Brain microvascular endothelial cell (primary cell): Measurements from ENCODE around the gene ZNF544.
"Not testable (repeated sequence)": the region's sequence is repeated elsewhere in the genome, so short reads cannot be mapped to it uniquely, and the experiment has no call there.

Experiments used
- DNase-seq: peaks from one replicate; pipeline ENCODE4 v3.0.0-alpha.2; 2020
- H3K27ac ChIP-seq: fragments of 250-450 bp; sonication (Bioruptor Pico); 2 replicates; pipeline ENCODE4 v1.5.1; 2020; ENCODE audit warnings: mild to moderate bottlenecking, moderate library complexity
- H3K27me3 ChIP-seq: fragments of 250-450 bp; sonication (Bioruptor Pico); replicated peaks from 2 replicates; pipeline ENCODE4 v1.5.1; 2020; ENCODE audit warnings: mild to moderate bottlenecking
- H3K36me3 ChIP-seq: fragments of 250-450 bp; sonication (Bioruptor Pico); replicated peaks from 2 replicates; pipeline ENCODE4 v1.5.1; 2020; ENCODE audit warnings: mild to moderate bottlenecking
- H3K4me3 ChIP-seq: 2 replicates; pipeline ENCODE4 v1.5.1; 2011; ENCODE audit warnings: low read depth, mild to moderate bottlenecking, control low read depth, low read length, moderate library complexity
- in situ Hi-C: cut with HindIII; loops from 2 replicates; pipeline ENCODE4 v1.10.0; 2017; ENCODE audit warnings: low sequenced_read_pairs, low pct_ligation_motif_present
- TF ChIP-seq, protein P1 (sequence below): IDR thresholded peaks from 2 replicates; pipeline ENCODE4 v1.5.1; 2011; ENCODE audit warnings: low read depth, mild to moderate bottlenecking, moderate library complexity, low read length, control low read depth, inconsistent platforms; ENCODE audit errors: missing control alignments

ZNF544 gene

GRCh38 chr19:58229255-58229639 lies 533 bp downstream of the ZNF544 start:
- H3K27me3 ChIP-seq: no peaks in the 10 kb centered on the region
- H3K27ac ChIP-seq: no peak overlapping the region
- H3K4me3 ChIP-seq: peak overlapping the region; percentile 83
- in situ Hi-C loops: no loop called here
- peak; percentile 33 for DNase-seq
- TF ChIP-seq, protein P1, sequence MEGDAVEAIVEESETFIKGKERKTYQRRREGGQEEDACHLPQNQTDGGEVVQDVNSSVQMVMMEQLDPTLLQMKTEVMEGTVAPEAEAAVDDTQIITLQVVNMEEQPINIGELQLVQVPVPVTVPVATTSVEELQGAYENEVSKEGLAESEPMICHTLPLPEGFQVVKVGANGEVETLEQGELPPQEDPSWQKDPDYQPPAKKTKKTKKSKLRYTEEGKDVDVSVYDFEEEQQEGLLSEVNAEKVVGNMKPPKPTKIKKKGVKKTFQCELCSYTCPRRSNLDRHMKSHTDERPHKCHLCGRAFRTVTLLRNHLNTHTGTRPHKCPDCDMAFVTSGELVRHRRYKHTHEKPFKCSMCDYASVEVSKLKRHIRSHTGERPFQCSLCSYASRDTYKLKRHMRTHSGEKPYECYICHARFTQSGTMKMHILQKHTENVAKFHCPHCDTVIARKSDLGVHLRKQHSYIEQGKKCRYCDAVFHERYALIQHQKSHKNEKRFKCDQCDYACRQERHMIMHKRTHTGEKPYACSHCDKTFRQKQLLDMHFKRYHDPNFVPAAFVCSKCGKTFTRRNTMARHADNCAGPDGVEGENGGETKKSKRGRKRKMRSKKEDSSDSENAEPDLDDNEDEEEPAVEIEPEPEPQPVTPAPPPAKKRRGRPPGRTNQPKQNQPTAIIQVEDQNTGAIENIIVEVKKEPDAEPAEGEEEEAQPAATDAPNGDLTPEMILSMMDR: peak; percentile 67
- peaks cover 40% of the 10 kb centered on the region for H3K36me3 ChIP-seq

DNA sequence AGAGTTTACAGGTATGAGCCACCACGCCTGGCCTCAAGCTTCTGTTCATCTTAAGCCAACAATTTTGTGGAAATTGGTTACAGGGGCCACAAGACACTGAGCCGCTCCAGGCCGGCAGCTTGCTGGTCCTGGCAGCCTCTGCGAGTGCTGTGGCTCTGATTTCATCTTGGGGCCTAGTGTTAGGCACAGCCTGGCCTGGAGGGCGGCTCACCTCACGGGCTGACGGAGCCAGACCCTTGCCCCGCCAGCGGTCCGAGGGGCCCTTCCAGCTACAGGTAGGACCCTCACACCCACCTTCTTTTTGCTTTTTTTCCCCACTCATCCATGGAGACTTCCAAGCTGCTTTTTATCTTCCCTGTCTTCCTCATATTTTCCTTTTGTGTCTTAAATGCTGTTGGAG lies 8.6 kb downstream of the ZNF544 start:
- TF ChIP-seq, protein P1: no peak
- in situ Hi-C loops: no loop called here
- Histone ChIP-seq H3K36me3 (peaks cover 50% of the 10 kb centered on the region), H3K4me3 (no peak overlapping the region), H3K27ac (no peak overlapping the region), H3K27me3 (no peaks in the 10 kb centered on the region)
- no peak for DNase-seq

- TF ChIP-seq, protein P1: no peak
- in situ Hi-C loops: no loop called here
- H3K27ac ChIP-seq: no peak overlapping the region
- H3K27me3 ChIP-seq: no peaks in the 10 kb centered on the region
- DNase-seq: no peak
- H3K36me3 ChIP-seq: peaks cover 71% of the 10 kb centered on the region
- H3K4me3 ChIP-seq: no peak overlapping the region
Observed at GRCh38 chr19:58243351-58243750, 14.6 kb downstream of the ZNF544 start.

GRCh38 chr19:58248886-58249285 lies 20.2 kb downstream of the ZNF544 start:
- Histone ChIP-seq H3K36me3 (peaks cover 92% of the 10 kb centered on the region), H3K27ac (no peak overlapping the region), H3K27me3 (no peaks in the 10 kb centered on the region), H3K4me3 (no peak overlapping the region)
- TF ChIP-seq, protein P1: no peak
- no peak for DNase-seq
- in situ Hi-C loops: no loop called here

- in situ Hi-C loops: no loop called here
- Histone ChIP-seq H3K27me3 (no peaks in the 10 kb centered on the region), H3K4me3 (no peak overlapping the region), H3K36me3 (peaks cover 81% of the 10 kb centered on the region), H3K27ac (no peak overlapping the region)
- TF ChIP-seq, protein P1: no peak
- no peak for DNase-seq
Observed at GRCh38 chr19:58252102-58252685, 23.5 kb downstream of the ZNF544 start.

- H3K27ac ChIP-seq, H3K27me3 ChIP-seq, in situ Hi-C loops, DNase-seq, H3K4me3 ChIP-seq: not testable (repeated sequence)
- H3K36me3 ChIP-seq: peaks cover 82% of the 10 kb centered on the region
Observed at GRCh38 chr19:58258259-58258658, 29.5 kb downstream of the ZNF544 start.
